ENCODE results near the gene RNF152.

Gene RNF152

GRCh38 chr18:61825386-61825785, 67.4 kb downstream of the RNF152 start:
- POLR2A ChIA-PET = no interaction called here
- TF ChIP-seq ZNF223 (tag by site-specific recombination; IDR thresholded peaks at IDR 0.05) (no peak), ZNF221 (tag by site-specific recombination; IDR thresholded peaks at IDR 0.05; ENCODE audit: borderline replicate concordance) (no peak), ZNF629 (tag by site-specific recombination; IDR thresholded peaks at IDR 0.05) (no peak), ZNF518A (tag by site-specific recombination; conservative IDR thresholded peaks at IDR 0.05; ENCODE audit: low read depth) (no peak)
- Histone ChIP-seq H3K36me3 (ENCODE audit: control insufficient read depth in 2 of 2, insufficient read depth in 1 of 2, low read length in 2 of 2) (no peaks in the 10 kb centered on the region), H3K4me3 (ENCODE audit: low read depth, low read length) (no peak overlapping the region), H3K27ac (ENCODE audit: extremely low read depth, low read depth, low read length) (no peak overlapping the region), H3K9me3 (ENCODE audit: control insufficient read depth, insufficient read depth, low read depth, low read length) (no peaks in the 10 kb centered on the region), H3K4me1 (ENCODE audit: control insufficient read depth, insufficient read depth, low read length) (peaks cover 8% of the 10 kb centered on the region)
- CTCF ChIA-PET = no interaction called here

- CTCF ChIA-PET = no interaction called here
- POLR2A ChIA-PET = no interaction called here
- Histone ChIP-seq H3K4me3 (ENCODE audit: low read depth, low read length) (no peak overlapping the region), H3K27ac (ENCODE audit: extremely low read depth, low read depth, low read length) (no peak overlapping the region), H3K9me3 (ENCODE audit: control insufficient read depth, insufficient read depth, low read depth, low read length) (no peaks in the 10 kb centered on the region), H3K4me1 (ENCODE audit: control insufficient read depth, insufficient read depth, low read length) (peaks cover 8% of the 10 kb centered on the region), H3K36me3 (ENCODE audit: control insufficient read depth in 2 of 2, insufficient read depth in 1 of 2, low read length in 2 of 2) (no peaks in the 10 kb centered on the region)
- TF ChIP-seq, protein P1, sequence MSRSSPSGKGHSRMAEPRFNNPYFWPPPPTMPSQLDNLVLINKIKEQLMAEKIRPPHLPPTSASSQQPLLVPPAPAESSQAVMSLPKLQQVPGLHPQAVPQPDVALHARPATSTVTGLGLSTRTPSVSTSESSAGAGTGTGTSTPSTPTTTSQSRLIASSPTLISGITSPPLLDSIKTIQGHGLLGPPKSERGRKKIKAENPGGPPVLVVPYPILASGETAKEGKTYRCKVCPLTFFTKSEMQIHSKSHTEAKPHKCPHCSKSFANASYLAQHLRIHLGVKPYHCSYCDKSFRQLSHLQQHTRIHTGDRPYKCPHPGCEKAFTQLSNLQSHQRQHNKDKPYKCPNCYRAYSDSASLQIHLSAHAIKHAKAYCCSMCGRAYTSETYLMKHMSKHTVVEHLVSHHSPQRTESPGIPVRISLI (tag by site-specific recombination; IDR thresholded peaks at IDR 0.05) = no peak
- TF ChIP-seq PRDM10 (tag by site-specific recombination; IDR thresholded peaks at IDR 0.05) = no peak
- no peak for TF ChIP-seq ZNF335 (tag by site-specific recombination; conservative IDR thresholded peaks at IDR 0.05)
- no peak for TF ChIP-seq HOXC10 (CRISPR knock-in tag; IDR thresholded peaks at IDR 0.05)
- no peak for TF ChIP-seq ZBTB21 (tag by site-specific recombination; IDR thresholded peaks at IDR 0.05)
- TF ChIP-seq, protein P2, sequence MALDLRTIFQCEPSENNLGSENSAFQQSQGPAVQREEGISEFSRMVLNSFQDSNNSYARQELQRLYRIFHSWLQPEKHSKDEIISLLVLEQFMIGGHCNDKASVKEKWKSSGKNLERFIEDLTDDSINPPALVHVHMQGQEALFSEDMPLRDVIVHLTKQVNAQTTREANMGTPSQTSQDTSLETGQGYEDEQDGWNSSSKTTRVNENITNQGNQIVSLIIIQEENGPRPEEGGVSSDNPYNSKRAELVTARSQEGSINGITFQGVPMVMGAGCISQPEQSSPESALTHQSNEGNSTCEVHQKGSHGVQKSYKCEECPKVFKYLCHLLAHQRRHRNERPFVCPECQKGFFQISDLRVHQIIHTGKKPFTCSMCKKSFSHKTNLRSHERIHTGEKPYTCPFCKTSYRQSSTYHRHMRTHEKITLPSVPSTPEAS (tag by site-specific recombination; IDR thresholded peaks at IDR 0.05) = no peak
- TF ChIP-seq ZNF544 (tag by site-specific recombination; IDR thresholded peaks at IDR 0.05) = no peak
- TF ChIP-seq SP3 (tag by site-specific recombination; IDR thresholded peaks at IDR 0.05) = no peak
- TF ChIP-seq ZNF140 (tag by site-specific recombination; IDR thresholded peaks at IDR 0.05) = no peak
- TF ChIP-seq ZBTB11 (tag by site-specific recombination; conservative IDR thresholded peaks at IDR 0.05; ENCODE audit: low read depth) = no peak
- no peak for TF ChIP-seq RBAK (tag by site-specific recombination; IDR thresholded peaks at IDR 0.05)
- no peak for TF ChIP-seq ZNF707 (tag by site-specific recombination; IDR thresholded peaks at IDR 0.05)
- TF ChIP-seq, protein P3, sequence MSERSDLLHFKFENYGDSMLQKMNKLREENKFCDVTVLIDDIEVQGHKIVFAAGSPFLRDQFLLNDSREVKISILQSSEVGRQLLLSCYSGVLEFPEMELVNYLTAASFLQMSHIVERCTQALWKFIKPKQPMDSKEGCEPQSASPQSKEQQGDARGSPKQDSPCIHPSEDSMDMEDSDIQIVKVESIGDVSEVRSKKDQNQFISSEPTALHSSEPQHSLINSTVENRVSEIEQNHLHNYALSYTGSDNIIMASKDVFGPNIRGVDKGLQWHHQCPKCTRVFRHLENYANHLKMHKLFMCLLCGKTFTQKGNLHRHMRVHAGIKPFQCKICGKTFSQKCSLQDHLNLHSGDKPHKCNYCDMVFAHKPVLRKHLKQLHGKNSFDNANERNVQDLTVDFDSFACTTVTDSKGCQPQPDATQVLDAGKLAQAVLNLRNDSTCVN (tag by site-specific recombination; optimal IDR thresholded peaks at IDR 0.05) = no peak
Measured at GRCh38 chr18:61824733-61825363, 68.0 kb downstream of the RNF152 start.

All from HEK293 (cell line).